ENCODE data around the gene SOCS1. TPM values are rescaled to one million over a fixed set of nuclear protein-coding genes. Genes with fewer than 3 reads are reported as not detected.

The SOCS1 gene
- total RNA-seq, 1 experiment from 2014 or later: 2.8 TPM

- no peak for DNase-seq (ENCODE audit: low read depth)
- in situ Hi-C loops (cut with HindIII; ENCODE audit: low pct_unique_long_range_greater_than_20kb, low sequenced_read_pairs): no loop called here
Measured at GRCh38 chr16:11252482-11252931, 3.5 kb downstream of the SOCS1 start.

GRCh38 chr16:11251525-11252481 is 4.2 kb downstream of the SOCS1 start:
- in situ Hi-C loops (cut with HindIII; ENCODE audit: low pct_unique_long_range_greater_than_20kb, low sequenced_read_pairs): no loop called here
- DNase-seq (ENCODE audit: low read depth): peak; percentile 41

- no peak for DNase-seq (ENCODE audit: low read depth)
- in situ Hi-C loops (cut with HindIII; ENCODE audit: low pct_unique_long_range_greater_than_20kb, low sequenced_read_pairs): no loop called here
Measured at GRCh38 chr16:11250786-11251524, 5.0 kb downstream of the SOCS1 start.

GRCh38 chr16:11250091-11250785 is 5.8 kb downstream of the SOCS1 start:
- peak; percentile 16 for DNase-seq (ENCODE audit: low read depth)
- in situ Hi-C loops (cut with HindIII; ENCODE audit: low pct_unique_long_range_greater_than_20kb, low sequenced_read_pairs): no loop called here

- no peak for DNase-seq (ENCODE audit: low read depth)
- in situ Hi-C loops (cut with HindIII; ENCODE audit: low pct_unique_long_range_greater_than_20kb, low sequenced_read_pairs): no loop called here
Measured at GRCh38 chr16:11249233-11250061, 6.6 kb downstream of the SOCS1 start.

GRCh38 chr16:11248133-11248532 is 7.9 kb downstream of the SOCS1 start:
- DNase-seq (ENCODE audit: low read depth): no peak
- in situ Hi-C loops (cut with HindIII; ENCODE audit: low pct_unique_long_range_greater_than_20kb, low sequenced_read_pairs): no loop called here

DNA sequence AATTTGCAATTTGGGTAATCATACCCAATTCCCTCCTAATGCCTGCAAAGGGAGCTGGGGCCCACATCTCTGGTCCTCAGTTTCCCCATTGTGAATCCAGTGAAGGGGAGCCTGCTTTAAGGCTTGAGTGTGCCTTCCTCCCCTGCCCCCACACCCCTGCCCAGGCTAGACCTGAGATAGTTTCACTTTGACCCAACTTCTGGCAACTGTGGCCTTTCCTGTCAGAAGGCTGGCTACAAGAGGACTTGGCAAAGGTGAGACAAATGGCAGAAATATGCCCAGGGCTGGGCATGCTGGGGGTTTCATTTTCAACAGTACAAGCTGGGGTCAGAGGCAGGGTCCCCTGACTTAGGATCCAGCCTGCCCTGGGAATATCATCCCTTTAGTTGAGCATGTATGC is 10.0 kb downstream of the SOCS1 start:
- no peak for DNase-seq (ENCODE audit: low read depth)
- in situ Hi-C loops (cut with HindIII; ENCODE audit: low pct_unique_long_range_greater_than_20kb, low sequenced_read_pairs): no loop called here

- in situ Hi-C loops (cut with HindIII; ENCODE audit: low pct_unique_long_range_greater_than_20kb, low sequenced_read_pairs): no loop called here
- DNase-seq (ENCODE audit: low read depth): no peak
Measured at GRCh38 chr16:11245222-11245737, 10.7 kb downstream of the SOCS1 start.

DNA sequence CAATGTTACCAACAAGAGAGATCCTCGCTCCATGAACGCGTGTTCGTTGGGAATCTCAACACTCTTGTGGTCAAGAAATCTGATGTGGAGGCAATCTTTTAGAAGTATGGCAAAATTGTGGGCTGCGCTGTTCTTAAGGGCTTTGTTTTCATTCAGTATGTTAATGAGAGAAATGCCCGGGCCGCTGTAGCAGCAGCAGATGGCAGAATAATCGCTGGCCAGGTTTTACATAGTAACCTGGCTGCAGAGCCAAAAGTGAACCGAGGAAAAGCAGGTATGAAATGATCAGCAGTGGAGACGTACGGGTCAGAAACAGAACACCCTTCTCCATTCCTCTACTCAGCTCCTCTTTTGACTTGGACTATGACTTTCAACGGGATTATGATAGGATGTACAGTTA is 13.3 kb downstream of the SOCS1 start:
- no peak for DNase-seq (ENCODE audit: low read depth)
- in situ Hi-C loops (cut with HindIII; ENCODE audit: low pct_unique_long_range_greater_than_20kb, low sequenced_read_pairs): no loop called here

DNA sequence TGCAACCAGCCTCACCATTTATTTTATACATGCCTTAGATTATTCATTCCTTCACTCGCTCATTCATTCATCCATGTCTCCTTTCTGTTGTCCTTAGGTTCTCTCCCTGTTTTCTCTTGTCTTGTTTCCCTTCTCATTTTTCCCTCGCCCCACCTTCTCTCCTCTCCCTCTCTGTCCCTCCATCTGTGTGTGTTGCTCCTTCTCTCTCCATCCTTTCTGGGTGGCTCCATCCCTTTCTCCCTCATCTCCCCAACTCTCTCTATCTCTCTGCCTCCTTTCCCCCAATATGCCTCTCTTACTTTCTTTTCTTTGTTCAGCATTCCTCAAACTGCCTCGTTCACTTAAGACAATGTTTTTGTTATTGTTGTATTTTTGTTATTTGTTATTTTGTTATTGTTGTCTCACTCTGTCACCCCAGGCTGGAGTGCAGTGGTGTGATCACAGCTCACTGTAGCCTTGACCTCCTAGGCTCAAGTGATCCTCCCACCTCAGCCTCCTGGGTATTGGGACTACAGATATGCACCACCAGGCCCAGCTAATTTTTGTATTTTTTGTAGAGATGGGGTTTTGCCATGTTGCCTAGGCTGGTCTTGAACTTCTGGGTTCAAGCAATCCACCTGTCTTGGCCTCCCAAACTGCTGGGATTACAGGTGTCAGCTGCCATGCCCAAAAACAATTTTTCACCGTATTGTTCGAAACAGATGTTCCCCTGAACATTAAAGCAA is 14.4 kb downstream of the SOCS1 start:
- DNase-seq (ENCODE audit: low read depth): no peak
- in situ Hi-C loops (cut with HindIII; ENCODE audit: low pct_unique_long_range_greater_than_20kb, low sequenced_read_pairs): no loop called here

GRCh38 chr16:11240636-11241473 is 15.1 kb downstream of the SOCS1 start:
- no peak for DNase-seq (ENCODE audit: low read depth)

GRCh38 chr16:11239644-11240632 is 16.1 kb downstream of the SOCS1 start:
- no peak for DNase-seq (ENCODE audit: low read depth)
- in situ Hi-C loops (cut with HindIII; ENCODE audit: low pct_unique_long_range_greater_than_20kb, low sequenced_read_pairs): no loop called here

More at GRCh38 chr16:11240636-11241473, 15.1 kb downstream of the SOCS1 start:
- in situ Hi-C loops (cut with HindIII; ENCODE audit: low pct_unique_long_range_greater_than_20kb, low sequenced_read_pairs): no loop called here

DNA sequence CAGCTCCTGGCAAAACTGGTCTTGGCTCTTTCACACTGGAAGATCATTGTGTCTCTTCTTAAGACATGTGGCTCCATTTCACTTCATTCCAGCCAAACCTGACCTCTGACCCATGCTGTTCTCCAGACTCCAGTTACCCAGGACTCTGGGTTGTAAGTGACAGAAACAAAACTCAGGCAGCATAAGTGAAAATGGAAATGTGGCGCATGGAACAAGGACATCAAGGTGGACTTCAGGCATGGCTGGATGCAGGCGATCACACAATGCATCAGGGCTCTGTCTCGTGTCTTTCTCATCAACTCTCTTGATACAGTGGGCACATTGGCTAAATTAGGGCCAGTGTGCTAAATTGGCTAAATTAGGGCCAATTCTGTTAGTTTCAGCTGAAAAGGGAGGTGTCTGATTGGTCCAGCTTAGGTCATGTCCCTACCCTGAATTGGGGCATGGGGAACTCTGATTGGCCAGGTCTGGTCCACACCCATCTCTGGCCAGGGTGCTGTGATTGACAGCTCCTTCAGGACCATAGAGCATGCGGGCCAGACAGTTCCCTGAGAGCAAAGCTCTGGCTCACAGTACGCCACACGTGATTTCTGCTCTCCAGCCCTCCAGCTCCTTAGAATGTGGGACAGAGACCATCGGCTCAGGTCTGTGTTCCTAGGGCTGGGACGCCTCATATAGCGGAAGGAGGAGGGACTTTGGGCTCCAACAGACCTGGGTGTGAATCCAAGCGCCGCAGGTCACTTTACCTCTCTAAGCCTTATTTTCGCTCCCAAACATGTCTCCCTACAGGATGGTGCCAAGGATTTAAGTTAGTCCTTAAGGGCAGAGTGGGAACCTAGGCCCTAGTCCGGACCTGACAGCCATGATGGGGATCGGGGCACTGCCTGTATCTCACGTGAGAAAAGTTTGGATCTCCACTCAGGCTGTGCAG is 17.5 kb downstream of the SOCS1 start:
- no peak for DNase-seq (ENCODE audit: low read depth)
- in situ Hi-C loops (cut with HindIII; ENCODE audit: low pct_unique_long_range_greater_than_20kb, low sequenced_read_pairs): no loop called here

All from Caki2 (cell line).